Measurements from ENCODE around the gene AMER3.

DNA sequence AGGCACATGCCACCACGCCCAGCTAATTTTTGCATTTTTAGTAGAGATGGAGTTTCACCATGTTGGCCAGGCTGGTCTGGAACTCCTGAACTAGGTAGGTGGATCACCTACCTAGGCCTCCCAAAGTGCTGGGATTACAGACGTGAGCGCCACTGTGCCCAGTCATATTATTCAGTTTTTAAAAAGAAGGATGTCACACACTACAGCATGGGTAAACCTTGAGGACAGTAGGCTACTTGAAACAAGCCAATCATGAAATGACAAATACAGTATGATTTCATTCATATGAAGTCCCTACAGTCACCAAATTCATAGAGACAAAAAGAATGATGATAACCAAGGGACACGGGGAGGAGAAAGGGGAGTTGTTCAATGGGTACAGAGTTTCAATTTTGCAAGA lies 50.3 kb downstream of the AMER3 start:
- no peak for TF ChIP-seq CTCF (IDR thresholded peaks at IDR 0.05; ENCODE audit: poor library complexity, severe bottlenecking)
- TF ChIP-seq MXI1 (conservative IDR thresholded peaks at IDR 0.05; ENCODE audit: poor library complexity, severe bottlenecking), result no peak
- TF ChIP-seq EP300 (conservative IDR thresholded peaks at IDR 0.05; ENCODE audit: poor library complexity, severe bottlenecking), result no peak
- no peak for TF ChIP-seq POLR2AphosphoS5 (IDR thresholded peaks at IDR 0.05)
- TF ChIP-seq RAD21 (conservative IDR thresholded peaks at IDR 0.05), result no peak
- TF ChIP-seq EZH2 (IDR thresholded peaks at IDR 0.05; ENCODE audit: borderline replicate concordance, insufficient read depth, low read length, poor library complexity, severe bottlenecking), result no peak
- no peak for TF ChIP-seq TAF1 (IDR thresholded peaks at IDR 0.05; ENCODE audit: low read depth)
- TF ChIP-seq, protein P1, sequence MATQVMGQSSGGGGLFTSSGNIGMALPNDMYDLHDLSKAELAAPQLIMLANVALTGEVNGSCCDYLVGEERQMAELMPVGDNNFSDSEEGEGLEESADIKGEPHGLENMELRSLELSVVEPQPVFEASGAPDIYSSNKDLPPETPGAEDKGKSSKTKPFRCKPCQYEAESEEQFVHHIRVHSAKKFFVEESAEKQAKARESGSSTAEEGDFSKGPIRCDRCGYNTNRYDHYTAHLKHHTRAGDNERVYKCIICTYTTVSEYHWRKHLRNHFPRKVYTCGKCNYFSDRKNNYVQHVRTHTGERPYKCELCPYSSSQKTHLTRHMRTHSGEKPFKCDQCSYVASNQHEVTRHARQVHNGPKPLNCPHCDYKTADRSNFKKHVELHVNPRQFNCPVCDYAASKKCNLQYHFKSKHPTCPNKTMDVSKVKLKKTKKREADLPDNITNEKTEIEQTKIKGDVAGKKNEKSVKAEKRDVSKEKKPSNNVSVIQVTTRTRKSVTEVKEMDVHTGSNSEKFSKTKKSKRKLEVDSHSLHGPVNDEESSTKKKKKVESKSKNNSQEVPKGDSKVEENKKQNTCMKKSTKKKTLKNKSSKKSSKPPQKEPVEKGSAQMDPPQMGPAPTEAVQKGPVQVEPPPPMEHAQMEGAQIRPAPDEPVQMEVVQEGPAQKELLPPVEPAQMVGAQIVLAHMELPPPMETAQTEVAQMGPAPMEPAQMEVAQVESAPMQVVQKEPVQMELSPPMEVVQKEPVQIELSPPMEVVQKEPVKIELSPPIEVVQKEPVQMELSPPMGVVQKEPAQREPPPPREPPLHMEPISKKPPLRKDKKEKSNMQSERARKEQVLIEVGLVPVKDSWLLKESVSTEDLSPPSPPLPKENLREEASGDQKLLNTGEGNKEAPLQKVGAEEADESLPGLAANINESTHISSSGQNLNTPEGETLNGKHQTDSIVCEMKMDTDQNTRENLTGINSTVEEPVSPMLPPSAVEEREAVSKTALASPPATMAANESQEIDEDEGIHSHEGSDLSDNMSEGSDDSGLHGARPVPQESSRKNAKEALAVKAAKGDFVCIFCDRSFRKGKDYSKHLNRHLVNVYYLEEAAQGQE (IDR thresholded peaks at IDR 0.05; ENCODE audit: borderline replicate concordance), result no peak
- TF ChIP-seq SMC3 (conservative IDR thresholded peaks at IDR 0.05; ENCODE audit: poor library complexity), result no peak

All from neural cell (in vitro differentiated cells).